Measurements from ENCODE around the gene RRP9.
"Not testable (repeated sequence)": the region's sequence is repeated elsewhere in the genome, so short reads cannot be mapped to it uniquely, and the experiment has no call there.

Gene RRP9, protein sequence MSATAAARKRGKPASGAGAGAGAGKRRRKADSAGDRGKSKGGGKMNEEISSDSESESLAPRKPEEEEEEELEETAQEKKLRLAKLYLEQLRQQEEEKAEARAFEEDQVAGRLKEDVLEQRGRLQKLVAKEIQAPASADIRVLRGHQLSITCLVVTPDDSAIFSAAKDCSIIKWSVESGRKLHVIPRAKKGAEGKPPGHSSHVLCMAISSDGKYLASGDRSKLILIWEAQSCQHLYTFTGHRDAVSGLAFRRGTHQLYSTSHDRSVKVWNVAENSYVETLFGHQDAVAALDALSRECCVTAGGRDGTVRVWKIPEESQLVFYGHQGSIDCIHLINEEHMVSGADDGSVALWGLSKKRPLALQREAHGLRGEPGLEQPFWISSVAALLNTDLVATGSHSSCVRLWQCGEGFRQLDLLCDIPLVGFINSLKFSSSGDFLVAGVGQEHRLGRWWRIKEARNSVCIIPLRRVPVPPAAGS

DNA sequence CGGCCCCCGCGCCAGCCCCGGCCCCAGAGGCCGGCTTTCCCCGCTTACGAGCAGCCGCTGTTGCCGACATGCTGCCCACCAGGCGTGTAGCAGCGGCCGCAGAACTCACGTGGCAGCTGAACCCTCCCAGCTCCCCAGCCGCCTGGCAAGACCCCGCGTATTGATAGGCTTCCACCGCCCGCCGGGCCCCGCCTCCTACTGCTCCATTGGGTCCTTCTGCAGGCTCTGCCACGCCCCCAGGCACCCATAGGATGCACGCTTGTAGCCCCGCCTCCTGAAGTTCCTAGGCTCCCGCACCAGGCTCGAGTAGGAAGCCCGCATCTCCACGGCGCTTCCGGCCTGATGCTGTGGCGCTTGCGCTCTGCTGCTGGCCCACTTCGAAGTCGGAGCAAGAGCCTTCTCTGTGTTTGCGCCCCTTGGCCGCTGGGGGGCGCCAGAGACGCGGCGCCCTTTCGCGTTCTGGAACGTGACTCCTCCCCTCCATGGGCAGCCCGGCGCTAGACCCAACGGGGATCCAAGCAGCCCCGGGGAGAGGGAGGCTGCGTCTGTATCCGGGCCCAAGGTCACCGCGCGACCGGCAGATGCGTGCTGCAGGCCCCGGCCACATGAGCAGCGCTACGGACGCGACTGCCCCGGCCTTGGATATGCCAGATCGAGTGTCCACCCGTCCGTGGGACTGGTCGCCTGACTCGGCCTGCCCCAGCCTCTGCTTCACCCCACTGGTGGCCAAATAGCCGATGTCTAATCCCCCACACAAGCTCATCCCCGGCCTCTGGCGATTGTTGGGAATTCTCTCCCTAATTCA is at the start of gene RRP9, which contains the start of gene PARP3:
TSS of gene RRP9 (minus strand) at position 107 of the 805 bp plus-strand sequence. CDS start at position 70, 37 bp downstream.
TSS of gene PARP3 (plus strand) at position 566 of the 805 bp plus-strand sequence. CDS start 993 bp downstream, outside the sequence.
- ATAC-seq: peak; percentile 91 to 92

DNA sequence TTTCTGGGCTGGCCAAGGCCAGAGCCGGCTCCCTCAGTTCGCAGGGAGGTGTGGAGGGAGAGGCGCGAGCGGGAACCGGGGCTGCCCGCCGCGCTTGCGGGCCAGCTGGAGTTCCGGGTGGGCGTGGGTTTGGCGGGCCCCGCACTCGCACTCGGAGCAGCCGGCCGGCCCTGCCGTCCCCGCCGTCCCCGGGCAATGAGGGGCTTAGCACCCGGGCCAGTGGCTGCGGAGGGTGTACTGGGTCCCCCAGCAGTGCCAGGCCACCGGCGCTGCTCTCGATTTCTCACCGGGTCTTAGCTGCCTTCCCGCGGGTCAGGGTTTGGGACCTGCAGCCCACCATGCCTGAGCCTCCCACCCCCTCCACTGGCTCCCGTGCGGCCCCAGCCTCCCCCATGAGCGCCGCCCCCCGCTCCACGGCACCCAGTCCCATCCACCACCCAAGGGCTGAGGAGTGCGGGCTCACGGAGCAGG is 48.8 kb upstream of the RRP9 start:
- ATAC-seq: not testable (repeated sequence)

DNA sequence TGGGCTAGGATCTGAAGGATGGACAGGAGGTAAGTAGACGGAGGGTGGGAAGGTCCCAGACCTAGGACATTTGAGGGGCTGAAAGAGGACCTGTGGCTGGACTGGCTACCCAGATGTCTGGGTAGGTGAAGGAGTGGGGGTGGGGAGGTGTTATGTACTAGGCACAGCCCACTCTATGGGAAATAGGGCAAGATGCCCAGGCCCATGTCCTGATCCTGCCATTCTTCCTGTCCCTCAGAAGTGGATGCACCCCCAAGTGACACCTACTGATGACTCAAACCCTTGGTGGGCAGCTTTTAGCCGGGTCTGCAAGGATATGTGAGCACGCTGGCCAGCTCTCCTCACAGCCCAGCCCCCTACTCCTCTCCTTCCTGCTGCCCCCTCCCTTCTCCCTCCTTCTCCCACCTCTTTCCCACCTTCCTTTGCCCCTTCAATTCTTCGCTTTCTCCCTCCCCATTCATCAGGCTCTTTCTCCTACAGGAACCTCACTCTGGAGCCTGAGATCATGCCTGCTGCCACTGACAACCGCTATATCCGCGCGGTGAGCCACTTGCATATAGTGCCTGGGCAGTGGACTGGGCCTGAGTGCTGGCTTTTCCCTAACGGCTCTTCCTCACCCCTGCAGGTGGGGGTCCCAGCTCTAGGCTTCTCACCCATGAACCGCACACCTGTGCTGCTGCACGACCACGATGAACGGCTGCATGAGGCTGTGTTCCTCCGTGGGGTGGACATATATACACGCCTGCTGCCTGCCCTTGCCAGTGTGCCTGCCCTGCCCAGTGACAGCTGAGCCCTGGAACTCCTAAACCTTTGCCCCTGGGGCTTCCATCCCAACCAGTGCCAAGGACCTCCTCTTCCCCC is 46.8 kb upstream of the RRP9 start:
- no peak for ATAC-seq

DNA sequence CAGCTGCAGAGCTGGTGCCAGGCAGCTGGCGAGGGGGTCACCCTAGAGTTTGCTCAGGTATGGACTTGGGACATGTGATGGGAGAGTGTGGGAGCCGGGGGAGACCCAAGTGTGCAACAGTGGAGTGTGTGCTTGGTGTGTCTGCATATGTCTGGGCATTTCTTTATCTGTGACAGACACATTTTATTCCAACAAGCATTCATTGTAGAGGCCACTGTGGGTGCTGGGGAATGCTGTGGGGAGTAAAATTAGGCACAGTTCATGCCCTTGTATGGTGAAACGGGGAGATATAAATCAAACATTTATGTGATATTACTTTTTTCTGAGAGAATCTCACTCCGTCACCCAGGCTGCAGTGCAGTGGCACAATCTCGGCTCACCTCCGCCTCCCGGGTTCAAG is 45.9 kb upstream of the RRP9 start:
- no peak for ATAC-seq

DNA sequence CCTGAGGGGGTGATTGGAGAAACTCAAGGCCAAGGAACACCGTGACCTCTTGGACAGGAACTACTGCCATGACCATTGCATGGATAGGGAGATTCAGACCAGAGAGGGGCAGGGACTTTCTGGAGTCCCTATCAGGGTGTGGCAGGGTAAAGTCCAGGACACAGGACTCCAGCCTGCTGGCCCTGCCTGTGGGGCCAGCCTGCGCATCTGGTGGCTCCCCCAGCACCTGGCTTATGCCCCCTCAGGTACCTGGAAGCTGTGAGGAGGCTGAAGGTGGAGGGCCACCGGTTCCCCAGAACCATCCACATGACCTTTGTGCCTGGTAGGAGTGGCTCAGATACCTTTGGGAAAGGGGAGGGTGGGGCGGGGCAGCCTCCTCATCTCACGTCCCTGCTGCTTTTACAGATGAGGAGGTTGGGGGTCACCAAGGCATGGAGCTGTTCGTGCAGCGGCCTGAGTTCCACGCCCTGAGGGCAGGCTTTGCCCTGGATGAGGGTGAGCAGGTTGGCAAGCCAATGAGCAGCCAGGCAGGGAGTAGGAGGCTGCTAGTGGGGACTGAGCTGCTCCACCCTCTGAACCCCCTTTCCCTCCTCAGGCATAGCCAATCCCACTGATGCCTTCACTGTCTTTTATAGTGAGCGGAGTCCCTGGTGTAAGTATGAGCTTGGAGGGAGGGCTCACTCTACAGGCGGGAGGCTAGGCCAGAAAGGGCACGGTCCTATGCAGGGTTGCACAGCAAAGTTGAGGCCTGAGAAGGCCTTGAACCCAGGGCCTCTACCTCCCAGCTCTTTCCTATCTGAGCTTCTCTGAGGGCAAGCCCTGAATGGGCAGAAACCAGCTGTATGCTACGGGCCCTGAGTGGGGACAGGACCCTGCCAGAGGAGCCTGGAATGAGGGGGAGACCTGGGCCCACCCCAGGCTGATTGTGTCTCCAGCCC is 44.6 kb upstream of the RRP9 start:
- ATAC-seq: no peak

DNA sequence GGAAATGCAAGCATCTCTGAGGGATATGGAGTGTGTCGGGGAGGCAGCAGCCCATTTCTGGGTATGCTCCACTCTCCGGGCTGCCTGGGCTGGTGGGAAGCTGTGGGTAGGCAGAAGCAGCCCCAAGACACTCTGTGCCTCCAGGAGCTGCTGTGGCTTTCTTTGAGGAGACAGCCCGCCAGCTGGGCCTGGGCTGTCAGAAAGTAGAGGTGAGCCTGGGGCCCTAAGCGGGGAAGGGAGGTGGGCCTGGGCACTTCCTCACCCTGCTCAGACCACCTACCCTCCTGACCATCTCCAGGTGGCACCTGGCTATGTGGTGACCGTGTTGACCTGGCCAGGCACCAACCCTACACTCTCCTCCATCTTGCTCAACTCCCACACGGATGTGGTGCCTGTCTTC is 43.4 kb upstream of the RRP9 start:
- no peak for ATAC-seq

DNA sequence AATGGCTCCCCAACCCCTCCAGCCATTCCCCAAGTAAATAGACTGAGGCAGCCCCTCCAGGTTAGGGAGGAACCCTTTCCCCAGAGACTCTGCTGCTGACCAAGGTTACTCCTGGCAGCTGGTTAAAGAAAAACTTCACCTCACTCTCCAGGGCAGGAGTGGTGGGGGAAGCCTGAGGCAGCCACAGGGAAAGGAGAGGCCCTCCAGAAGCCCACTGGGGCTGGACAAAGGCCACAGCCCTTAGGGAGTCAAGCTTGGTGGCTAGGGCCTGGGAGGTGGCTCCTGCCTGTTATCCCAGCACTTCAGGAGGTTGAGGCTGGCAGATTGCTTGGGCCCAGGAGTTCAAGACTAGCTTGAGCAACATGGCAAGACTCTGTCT is 42.6 kb upstream of the RRP9 start:
- no peak for ATAC-seq

DNA sequence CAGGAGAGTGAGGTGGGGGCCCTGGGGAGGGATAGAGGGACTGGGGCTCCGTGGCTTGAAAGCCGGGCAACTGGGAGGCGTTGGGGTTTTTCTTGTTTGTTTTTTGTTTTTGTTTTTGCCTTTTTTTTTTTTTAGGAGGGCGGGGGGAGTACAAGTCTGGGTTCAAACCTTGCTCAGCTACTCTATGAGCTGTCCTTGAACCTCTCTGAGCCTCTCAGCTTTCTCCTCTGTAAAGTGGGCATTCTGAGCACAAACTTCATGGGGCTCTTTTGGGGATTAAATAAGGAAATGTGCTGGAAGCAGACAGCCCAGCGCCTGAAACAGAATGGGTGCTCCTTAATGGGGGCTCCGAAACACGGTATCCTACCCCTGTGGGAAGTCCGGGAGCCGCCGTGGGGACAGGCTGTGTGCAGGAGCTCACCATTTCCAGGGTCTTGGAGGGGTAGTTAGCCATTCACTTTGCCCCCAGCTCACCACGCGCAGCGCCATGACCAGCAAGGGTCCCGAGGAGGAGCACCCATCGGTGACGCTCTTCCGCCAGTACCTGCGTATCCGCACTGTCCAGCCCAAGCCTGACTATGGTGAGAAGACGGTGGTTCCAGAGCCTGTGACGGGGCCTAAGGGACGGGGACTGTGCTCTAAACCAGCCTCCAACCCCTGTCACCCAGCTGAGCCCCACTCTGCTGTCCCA is 42.0 kb upstream of the RRP9 start:
- peak in 1 of 2 donors; percentile 1 for ATAC-seq

DNA sequence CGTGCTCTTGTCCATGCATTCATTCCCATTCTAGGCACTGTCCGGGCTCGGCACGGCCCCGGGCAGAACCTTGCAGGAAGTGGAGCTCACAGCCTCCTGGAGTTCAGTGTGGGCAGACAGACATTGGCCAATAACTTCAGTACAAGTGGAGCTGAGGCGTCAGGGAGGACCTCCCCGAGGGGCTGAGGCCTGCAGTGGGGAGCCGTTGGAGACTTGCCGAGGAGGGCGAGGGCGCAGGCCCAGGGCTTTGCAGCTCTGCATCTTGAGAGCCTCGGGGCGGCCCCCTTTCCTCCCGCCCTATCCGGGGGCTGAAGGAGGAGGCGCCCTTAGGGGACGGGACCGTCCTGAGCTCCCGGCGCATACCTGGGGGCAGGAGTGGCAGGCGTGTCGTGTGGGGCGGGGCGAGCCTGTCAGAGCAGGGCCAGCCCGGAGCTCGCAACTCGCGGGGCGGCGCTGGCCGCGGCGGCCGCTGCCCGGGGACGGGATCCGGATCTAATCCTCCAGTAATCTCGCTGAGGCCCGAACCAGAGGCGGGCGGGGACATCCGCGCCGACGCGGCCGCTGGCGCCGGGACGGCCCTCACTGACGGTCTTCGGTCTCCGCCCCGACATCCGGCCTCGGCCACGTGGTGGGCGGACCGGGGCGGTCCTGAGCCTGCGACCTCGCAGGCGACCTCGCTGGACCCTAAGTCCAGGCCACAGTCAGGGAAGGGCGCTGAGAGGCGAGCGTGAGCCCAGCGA is 41.3 kb upstream of the RRP9 start, which contains the start of gene ACY1:
TSS of gene ACY1 (plus strand) at position 698 of the 740 bp plus-strand sequence. CDS start 530 bp downstream, outside the sequence.
- peak; percentile 85 for ATAC-seq

DNA sequence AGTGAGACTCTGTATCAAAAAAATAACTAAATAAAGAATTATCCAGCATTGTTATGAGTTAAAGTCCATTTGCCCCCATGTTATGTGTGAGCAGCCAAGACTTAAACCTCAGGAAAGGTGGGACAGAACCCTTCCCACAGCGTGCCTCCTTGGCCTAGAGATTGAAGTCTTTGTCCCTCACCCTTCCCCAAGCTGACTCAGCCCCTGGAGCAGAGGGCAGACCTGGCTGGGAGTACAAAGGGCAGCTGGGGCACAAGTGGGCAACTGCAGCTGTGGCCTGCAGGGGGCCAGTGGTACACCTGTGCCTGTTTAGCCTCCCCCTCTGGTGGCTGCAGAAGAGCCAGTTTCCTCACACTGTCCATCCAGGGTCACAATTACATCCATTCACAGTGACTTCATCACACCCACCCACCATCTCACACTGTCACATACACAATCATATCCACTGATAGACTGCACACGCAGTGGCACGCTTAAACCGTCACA is 40.7 kb upstream of the RRP9 start:
- ATAC-seq: peak; percentile 22 to 31

DNA sequence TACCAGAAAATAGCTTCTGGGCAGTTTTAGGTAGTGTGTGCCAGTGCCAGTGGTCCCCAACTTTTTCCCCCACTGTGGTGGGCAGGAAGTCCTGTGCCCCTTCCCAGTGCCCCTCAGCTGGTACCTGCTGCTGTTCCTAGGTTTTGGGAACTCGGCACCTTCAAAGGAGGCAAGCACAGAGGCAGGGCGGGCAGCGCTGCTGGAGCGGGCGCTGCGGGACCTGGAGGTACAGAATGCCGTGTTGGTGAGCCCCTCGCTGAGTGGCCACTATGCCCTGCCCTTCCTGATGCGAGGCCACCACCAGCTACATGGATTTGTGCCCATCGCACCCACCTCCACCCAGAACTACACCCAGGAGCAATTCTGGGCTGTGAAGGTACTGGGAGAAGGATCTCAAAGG is 38.5 kb upstream of the RRP9 start:
- ATAC-seq: no peak

DNA sequence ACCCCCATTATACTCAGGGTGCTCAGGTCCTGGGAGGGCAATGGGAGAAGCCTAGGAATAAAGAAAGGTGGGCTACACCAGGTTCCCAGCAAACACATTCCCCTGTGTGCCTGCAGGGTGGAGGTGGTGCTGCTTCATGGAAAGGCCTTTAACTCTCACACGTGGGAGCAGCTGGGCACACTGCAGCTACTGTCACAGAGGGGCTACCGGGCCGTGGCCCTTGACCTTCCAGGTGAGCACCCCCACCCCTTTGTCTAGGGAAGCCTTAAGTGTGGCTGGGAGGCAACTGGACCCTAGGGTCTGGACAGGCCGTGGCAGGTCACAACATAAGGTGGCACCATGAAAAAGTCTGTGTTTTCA is 36.4 kb upstream of the RRP9 start:
- ATAC-seq: no peak

DNA sequence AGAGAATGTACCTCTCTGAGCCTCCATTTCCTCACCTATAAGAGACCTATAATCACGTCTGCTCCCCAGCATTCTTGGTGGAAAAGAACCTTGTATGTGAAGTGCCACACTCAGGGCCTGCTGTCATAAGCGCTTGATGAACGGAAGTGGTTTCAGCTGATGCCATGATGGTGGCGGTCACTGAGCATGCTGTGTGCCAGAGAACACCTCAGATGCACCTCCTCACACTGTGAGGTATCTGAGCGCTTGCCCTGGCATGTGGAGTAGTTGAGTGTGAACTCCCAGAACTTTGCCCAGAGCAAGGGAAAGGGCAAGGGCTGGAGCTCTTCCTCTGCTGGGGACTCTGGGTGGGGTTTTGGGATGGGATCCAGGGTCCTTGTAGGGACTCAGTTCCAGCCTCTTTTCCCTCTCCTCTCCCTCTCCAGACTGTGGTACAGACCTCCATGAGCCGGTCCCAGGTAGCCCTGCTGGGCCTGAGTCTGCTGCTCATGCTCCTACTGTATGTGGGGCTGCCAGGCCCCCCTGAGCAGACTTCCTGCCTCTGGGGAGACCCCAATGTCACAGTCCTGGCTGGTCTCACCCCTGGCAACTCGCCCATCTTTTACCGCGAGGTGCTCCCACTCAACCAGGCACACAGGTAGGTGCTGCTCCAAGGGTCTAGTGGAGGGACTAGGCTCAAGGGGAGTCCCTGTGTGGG is 35.9 kb upstream of the RRP9 start:
- no peak for ATAC-seq

DNA sequence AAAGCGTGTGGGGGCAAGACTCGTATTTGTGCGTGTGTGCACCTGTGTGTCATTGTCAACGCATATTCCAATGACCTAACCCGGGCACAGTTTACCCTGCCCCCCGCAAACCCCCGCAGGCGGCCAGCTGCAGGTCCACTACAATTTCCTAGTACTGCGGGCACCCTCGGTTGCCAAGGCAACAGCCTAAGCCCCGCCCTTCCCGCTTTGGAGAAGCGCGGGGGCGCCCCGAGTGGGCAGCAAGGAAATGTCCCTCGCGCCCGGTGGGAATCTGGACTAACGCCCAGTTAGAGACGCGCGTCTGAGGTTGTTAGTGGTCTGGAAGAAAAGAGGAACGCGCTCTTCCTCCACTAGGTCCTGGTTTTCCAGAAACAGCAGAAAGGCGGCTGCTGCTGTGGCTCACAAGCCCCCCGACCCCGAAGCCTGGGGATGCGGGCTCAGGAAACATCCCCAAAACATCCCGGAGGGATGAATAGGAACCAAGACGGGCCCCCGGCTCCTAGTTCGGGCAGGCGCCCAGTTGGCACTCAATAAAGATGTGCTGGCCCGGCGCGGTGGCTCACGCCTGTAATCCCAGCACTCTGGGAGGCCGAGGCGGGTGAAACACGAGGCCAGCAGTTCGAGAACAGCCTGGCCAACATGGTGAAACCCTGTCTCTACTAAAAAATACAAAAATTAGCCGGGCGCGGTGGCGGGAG is 34.3 kb upstream of the RRP9 start:
- ATAC-seq: no peak

DNA sequence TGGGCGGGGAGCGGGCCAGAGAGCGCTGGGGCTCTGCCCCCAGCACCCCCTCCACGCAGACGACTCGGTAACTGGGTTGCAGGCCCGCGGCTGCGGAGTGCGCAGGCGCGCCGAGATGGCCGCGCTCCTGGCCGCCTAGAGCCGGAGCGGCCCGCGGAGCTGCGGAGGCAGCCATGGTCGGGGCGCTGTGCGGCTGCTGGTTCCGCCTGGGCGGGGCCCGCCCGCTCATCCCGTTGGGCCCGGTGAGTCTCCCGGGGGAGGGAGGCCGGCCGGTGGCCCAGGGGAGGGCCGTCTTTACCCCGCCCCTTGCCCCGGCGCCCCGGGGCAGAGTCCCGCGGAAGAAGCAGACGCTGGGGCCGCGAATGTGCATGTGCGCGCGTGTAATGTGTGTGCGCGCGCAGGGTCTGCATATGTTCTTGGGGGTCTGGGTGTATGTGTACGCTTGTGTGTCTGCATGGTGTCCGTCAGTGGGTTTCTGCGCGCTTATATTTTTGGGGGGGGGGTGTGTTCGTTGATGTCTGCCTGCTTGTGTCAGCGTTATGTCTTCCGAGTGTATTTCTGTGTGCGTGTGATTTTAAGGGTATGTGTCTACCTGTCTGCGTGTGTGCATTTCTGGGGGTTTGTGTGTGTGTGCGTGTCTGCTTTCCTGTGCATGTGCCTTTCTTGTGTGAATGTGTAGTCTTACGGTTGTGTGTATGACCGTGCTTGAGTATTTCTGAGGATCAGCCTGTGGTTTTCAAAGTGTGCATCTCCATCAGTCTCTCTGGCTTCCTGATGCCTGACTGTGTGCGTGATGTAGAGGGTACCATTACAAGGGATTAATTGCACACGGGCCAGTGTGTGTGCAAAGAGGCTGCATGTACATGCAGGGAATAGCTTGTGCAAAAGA is 33.5 kb upstream of the RRP9 start, which contains the start of gene ABHD14A:
TSS of gene ABHD14A (plus strand) at position 102 of the 889 bp plus-strand sequence. CDS start at position 174, 72 bp downstream.
- peak; percentile 79 to 83 for ATAC-seq

DNA sequence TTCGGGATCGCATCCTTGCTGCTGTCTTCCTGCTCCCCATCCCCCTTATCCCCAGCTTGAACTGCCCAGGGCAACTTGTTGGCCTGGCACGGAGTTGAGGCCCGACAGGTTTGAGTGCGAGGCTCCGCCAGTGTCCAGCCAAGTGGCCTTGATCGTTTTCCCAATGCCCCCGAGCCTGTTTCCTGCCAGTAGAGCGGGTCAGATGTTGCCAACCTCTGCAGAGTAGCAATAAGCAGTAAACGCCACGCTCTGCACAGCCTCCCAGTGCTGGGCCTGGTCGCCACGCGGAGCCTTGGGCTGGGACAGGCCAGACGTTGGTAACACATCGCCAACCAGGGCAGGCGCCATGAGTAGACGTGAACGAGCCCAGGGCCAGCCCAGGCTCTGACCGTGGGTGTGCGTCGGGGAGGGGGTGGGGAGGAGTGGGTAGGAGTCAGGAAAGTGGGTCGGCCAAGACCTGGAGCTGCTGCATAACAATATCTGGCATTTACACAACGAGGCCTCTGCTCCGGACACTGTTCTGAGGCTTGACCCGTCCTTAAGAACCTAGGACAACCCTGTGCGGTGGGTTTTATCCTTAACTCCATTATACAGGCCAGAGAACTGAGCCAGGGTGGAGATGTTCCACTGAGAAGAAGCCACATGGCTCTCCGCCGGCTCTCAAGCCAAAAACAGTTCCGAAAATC is 32.7 kb upstream of the RRP9 start:
- peak; percentile 15 to 18 for ATAC-seq

DNA sequence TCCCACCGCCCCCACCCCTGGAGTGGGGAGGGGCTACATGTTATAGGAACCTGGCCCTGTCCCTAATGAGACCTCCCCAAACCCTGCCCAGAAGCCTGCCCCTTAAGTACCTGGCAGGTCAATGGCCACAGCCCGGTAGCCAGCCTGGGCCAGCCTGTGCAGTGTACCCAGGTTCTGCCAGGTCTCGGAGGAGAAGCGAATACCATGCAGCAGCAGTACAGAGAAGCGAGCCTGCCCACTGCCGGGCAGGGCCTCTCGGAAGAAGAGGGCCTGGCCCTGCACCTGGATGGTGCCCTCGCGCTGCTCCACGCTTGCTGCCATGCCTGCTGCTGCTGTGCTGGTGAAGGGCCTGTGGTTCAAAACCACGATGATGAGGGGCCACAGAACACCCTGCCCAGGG is 29.6 kb upstream of the RRP9 start:
- ATAC-seq: no peak
